NCI-H446 treated with DMSO at 0.1 percent for 48 hours (cell line): ENCODE results near the gene SIGLEC9.

ENCODE experiments used
- DNase-seq: peaks from one replicate; lab custom pipeline; 2025; lab: John Stamatoyannopoulos, UW

SIGLEC9 gene

GRCh38 chr19:51097166-51097738 lies 27.5 kb upstream of the SIGLEC9 start:
- no peak for DNase-seq

- DNase-seq, result no peak
Observed at GRCh38 chr19:51097796-51098195, 26.9 kb upstream of the SIGLEC9 start.

- DNase-seq, result no peak
Observed at GRCh38 chr19:51098365-51099046, 26.2 kb upstream of the SIGLEC9 start.

GRCh38 chr19:51099047-51099382 lies 25.7 kb upstream of the SIGLEC9 start:
- no peak for DNase-seq

- DNase-seq, result no peak
Observed at GRCh38 chr19:51100601-51101000, 24.1 kb upstream of the SIGLEC9 start.

GRCh38 chr19:51101171-51101865 lies 23.4 kb upstream of the SIGLEC9 start:
- DNase-seq, result no peak

GRCh38 chr19:51102991-51103390 lies 21.7 kb upstream of the SIGLEC9 start:
- no peak for DNase-seq

- no peak for DNase-seq
Observed at GRCh38 chr19:51103926-51104341, 20.8 kb upstream of the SIGLEC9 start.

- no peak for DNase-seq
Observed at GRCh38 chr19:51107406-51108065, 17.2 kb upstream of the SIGLEC9 start.

GRCh38 chr19:51108066-51108804 lies 16.5 kb upstream of the SIGLEC9 start, which contains the start of gene CTU1:
Gene CTU1, minus strand, starts transcription at chr19:51108409. Its CDS starts 3,840 bp downstream, at chr19:51104569.
- DNase-seq, result peak; percentile 98

- DNase-seq, result peak; percentile 72
Observed at GRCh38 chr19:51108805-51109146, 15.9 kb upstream of the SIGLEC9 start.

- no peak for DNase-seq
Observed at GRCh38 chr19:51110666-51110971, 14.1 kb upstream of the SIGLEC9 start.

GRCh38 chr19:51111606-51112005 lies 13.1 kb upstream of the SIGLEC9 start:
- no peak for DNase-seq

- DNase-seq, result no peak
Observed at GRCh38 chr19:51114087-51114729, 10.5 kb upstream of the SIGLEC9 start.

- no peak for DNase-seq
Observed at GRCh38 chr19:51116736-51117286, 7.9 kb upstream of the SIGLEC9 start.

- no peak for DNase-seq
Observed at GRCh38 chr19:51119101-51119500, 5.6 kb upstream of the SIGLEC9 start.

- DNase-seq, result no peak
Observed at GRCh38 chr19:51119611-51120010, 5.1 kb upstream of the SIGLEC9 start.

GRCh38 chr19:51120160-51120559 lies 4.5 kb upstream of the SIGLEC9 start:
- no peak for DNase-seq

GRCh38 chr19:51121257-51121656 lies 3.4 kb upstream of the SIGLEC9 start:
- no peak for DNase-seq

- DNase-seq, result no peak
Observed at GRCh38 chr19:51122112-51122981, 2.4 kb upstream of the SIGLEC9 start.

GRCh38 chr19:51123381-51123800 lies 1.3 kb upstream of the SIGLEC9 start:
- no peak for DNase-seq
